Activated B cell treated with CpG ODN at 0.5 μM for 24 hours (primary cell): Measurements from ENCODE around the gene AMBP. TPM values are rescaled to one million over a fixed set of nuclear protein-coding genes. Genes with fewer than 3 reads are reported as not detected.

Experiments
- ATAC-seq: fragments of 200-7000 bp; cut with Tn5 transposase; one replicate; pipeline ENCODE4 v1.10.0; 2021; ENCODE audit warnings: low read depth, mild to moderate bottlenecking, moderate library complexity
- CTCF ChIA-PET: fragments of 350-600 bp; sonication (Branson Sonifier 250); formaldehyde crosslinking; loops from one replicate; lab custom pipeline; 2021; ENCODE audit warnings: antibody characterized with exemption; lab: Charles Lee
- POLR2A ChIA-PET: fragments of 350-600 bp; sonication (Branson Sonifier 250); formaldehyde crosslinking; loops from one replicate; lab custom pipeline; 2021; ENCODE audit warnings: antibody characterized with exemption; lab: Charles Lee
- DNase-seq: peaks from one replicate; pipeline ENCODE4 v3.0.0; 2022
- H3K27ac Mint-ChIP-seq: one replicate; pipeline ENCODE4 v1.8.0; 2020; ENCODE audit warnings: mixed read lengths
- H3K27me3 Mint-ChIP-seq: one replicate; pipeline ENCODE4 v1.8.0; 2021; ENCODE audit warnings: mixed read lengths
- H3K36me3 Mint-ChIP-seq: one replicate; pipeline ENCODE4 v1.8.0; 2021; ENCODE audit warnings: low read depth, mixed read lengths
- H3K4me1 Mint-ChIP-seq: one replicate; pipeline ENCODE4 v1.8.0; 2021; ENCODE audit warnings: mixed read lengths
- H3K4me3 Mint-ChIP-seq: one replicate; pipeline ENCODE4 v1.8.0; 2020; ENCODE audit warnings: mild to moderate bottlenecking, mixed read lengths
- H3K9me3 Mint-ChIP-seq: one replicate; pipeline ENCODE4 v1.8.0; 2020; ENCODE audit warnings: mixed read lengths
- intact Hi-C: fragments of 100-400 bp; cut with micrococcal nuclease; formaldehyde crosslinking; loops from one replicate; pipeline ENCODE4 v1.15.1; 2024
- total RNA-seq: library from RNA; stranded (reverse); gene quantifications from 2 replicates; pipeline ENCODE4 v1.2.3, GENCODE V29; 2022
- TF ChIP-seq, protein P1 (sequence below): fragments of 200-600 bp; IDR thresholded peaks from one replicate; pipeline ENCODE4 v1.8.0; 2022; ENCODE audit warnings: antibody characterized with exemption, mild to moderate bottlenecking

The AMBP gene
- total RNA-seq, 1 donor from 2014 or later: not detected

- no peak overlapping the region for H3K4me3 Mint-ChIP-seq
- ATAC-seq: no peak
- ChIA-PET POLR2A (no interaction called here), CTCF (no interaction called here)
- peaks cover 36% of the 10 kb centered on the region for H3K27me3 Mint-ChIP-seq
- TF ChIP-seq, protein P1, sequence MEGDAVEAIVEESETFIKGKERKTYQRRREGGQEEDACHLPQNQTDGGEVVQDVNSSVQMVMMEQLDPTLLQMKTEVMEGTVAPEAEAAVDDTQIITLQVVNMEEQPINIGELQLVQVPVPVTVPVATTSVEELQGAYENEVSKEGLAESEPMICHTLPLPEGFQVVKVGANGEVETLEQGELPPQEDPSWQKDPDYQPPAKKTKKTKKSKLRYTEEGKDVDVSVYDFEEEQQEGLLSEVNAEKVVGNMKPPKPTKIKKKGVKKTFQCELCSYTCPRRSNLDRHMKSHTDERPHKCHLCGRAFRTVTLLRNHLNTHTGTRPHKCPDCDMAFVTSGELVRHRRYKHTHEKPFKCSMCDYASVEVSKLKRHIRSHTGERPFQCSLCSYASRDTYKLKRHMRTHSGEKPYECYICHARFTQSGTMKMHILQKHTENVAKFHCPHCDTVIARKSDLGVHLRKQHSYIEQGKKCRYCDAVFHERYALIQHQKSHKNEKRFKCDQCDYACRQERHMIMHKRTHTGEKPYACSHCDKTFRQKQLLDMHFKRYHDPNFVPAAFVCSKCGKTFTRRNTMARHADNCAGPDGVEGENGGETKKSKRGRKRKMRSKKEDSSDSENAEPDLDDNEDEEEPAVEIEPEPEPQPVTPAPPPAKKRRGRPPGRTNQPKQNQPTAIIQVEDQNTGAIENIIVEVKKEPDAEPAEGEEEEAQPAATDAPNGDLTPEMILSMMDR: no peak
- H3K36me3 Mint-ChIP-seq: no peaks in the 10 kb centered on the region
- no peaks in the 10 kb centered on the region for H3K9me3 Mint-ChIP-seq
- DNase-seq: no peak
- no peaks in the 10 kb centered on the region for H3K4me1 Mint-ChIP-seq
- intact Hi-C loops: no loop called here
- H3K27ac Mint-ChIP-seq: no peak overlapping the region
Observed at GRCh38 chr9:114116126-114116747, 38.1 kb upstream of the AMBP start.

DNA sequence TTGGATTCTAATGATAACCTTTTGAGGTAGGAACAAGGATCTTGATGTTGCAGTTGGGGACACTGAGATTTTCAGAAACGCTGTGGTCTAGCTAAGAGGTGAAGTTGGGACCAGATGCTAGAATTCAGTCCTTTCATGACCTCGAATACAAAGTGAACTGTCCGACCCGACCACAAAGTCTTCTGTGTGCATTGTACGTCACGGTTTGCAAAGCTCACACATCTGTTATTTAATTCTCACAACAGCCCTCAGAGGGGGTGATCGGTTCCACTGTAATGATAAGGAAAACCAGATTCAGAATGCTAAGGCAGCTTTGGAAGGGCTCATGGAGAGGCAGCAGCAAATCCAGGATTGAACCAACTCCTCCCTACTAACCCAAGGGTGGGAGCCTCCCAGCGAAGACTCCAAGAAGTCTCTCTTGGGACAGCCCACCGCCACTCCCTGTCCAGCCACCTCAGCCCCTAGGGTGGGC, 37.6 kb upstream of the AMBP start:
- no peak overlapping the region for H3K4me3 Mint-ChIP-seq
- no peak overlapping the region for H3K27ac Mint-ChIP-seq
- no peak for DNase-seq
- peaks cover 36% of the 10 kb centered on the region for H3K27me3 Mint-ChIP-seq
- H3K9me3 Mint-ChIP-seq: no peaks in the 10 kb centered on the region
- TF ChIP-seq, protein P1: no peak
- no peak for ATAC-seq
- POLR2A ChIA-PET: no interaction called here
- H3K36me3 Mint-ChIP-seq: no peaks in the 10 kb centered on the region
- H3K4me1 Mint-ChIP-seq: no peaks in the 10 kb centered on the region
- CTCF ChIA-PET: no interaction called here
- intact Hi-C loops: no loop called here

- POLR2A ChIA-PET: no interaction called here
- Mint-ChIP-seq H3K36me3 (no peaks in the 10 kb centered on the region), H3K27ac (no peak overlapping the region), H3K4me1 (no peaks in the 10 kb centered on the region), H3K27me3 (peaks cover 36% of the 10 kb centered on the region), H3K4me3 (no peak overlapping the region), H3K9me3 (no peaks in the 10 kb centered on the region)
- TF ChIP-seq, protein P1: no peak
- CTCF ChIA-PET: no interaction called here
- no peak for DNase-seq
- intact Hi-C loops: no loop called here
- ATAC-seq: no peak
Observed at GRCh38 chr9:114114364-114114763, 36.3 kb upstream of the AMBP start.

DNA sequence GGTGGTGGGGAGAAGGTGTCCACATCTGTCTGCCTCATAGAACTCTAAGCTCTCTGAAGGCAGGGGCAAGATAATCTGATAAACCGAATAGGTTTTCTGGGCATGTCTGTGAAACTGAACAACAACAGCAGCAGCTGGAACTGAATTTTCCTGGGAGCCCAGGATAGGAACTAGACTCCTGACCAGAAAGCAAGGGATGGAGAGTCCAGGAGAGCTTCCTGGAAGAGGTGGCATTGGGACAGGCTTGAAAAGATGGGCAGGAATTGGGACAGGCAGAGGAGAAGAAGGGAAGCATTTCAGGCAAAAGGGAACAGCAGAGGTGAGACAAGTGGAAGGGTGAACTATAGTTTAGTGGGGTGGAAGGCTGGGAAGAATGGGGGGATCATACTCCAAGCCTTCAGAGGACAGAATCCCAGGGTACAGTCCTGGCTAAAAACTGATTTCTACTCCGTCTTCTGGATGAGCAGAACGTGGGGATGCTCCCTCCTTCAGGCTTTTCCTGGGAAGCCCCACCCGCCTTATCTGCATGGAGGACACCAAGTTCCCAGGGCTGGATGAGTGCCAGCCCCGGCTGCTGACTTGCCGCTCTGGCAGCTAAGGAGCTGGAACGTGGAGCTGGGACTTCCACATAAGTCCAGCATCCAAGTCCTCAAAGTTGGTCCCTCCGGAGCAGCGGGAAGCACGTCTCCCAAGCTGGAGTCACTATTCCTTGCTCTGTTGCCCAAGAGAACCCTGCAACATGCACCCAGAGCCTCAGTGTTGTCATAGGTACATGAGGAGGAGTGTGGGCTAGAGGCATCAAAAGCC, 34.9 kb upstream of the AMBP start:
- H3K4me3 Mint-ChIP-seq: no peak overlapping the region
- ATAC-seq (no peak), DNase-seq (no peak)
- no peaks in the 10 kb centered on the region for H3K36me3 Mint-ChIP-seq
- H3K27me3 Mint-ChIP-seq: peaks cover 29% of the 10 kb centered on the region
- H3K27ac Mint-ChIP-seq: no peak overlapping the region
- POLR2A ChIA-PET: no interaction called here
- CTCF ChIA-PET: no interaction called here
- intact Hi-C loops: no loop called here
- TF ChIP-seq, protein P1: no peak
- H3K9me3 Mint-ChIP-seq: no peaks in the 10 kb centered on the region
- H3K4me1 Mint-ChIP-seq: no peaks in the 10 kb centered on the region

- no peaks in the 10 kb centered on the region for H3K9me3 Mint-ChIP-seq
- CTCF ChIA-PET: no interaction called here
- no peak overlapping the region for H3K4me3 Mint-ChIP-seq
- DNase-seq: no peak
- TF ChIP-seq, protein P1: no peak
- H3K27me3 Mint-ChIP-seq: peaks cover 23% of the 10 kb centered on the region
- no peak for ATAC-seq
- no peaks in the 10 kb centered on the region for H3K36me3 Mint-ChIP-seq
- no peak overlapping the region for H3K27ac Mint-ChIP-seq
- H3K4me1 Mint-ChIP-seq: no peaks in the 10 kb centered on the region
- POLR2A ChIA-PET: no interaction called here
- intact Hi-C loops: no loop called here
Observed at GRCh38 chr9:114112325-114112724, 34.2 kb upstream of the AMBP start.
